Erythroblast (primary cell): Measurements from ENCODE around the gene C16orf92.

ENCODE experiments used
- GATA1 ChIP-seq: IDR thresholded peaks from 2 replicates; pipeline ENCODE4 v1.6.1; 2011; ENCODE audit warnings: low read depth, mild to moderate bottlenecking, control low read depth, low read length, moderate library complexity
- POLR2A ChIP-seq: IDR thresholded peaks from 2 replicates; pipeline ENCODE4 v1.6.1; 2011; ENCODE audit warnings: mild to moderate bottlenecking, low read length

GRCh38 chr16:29985271-29985811, 37.7 kb upstream of the C16orf92 start:
- no peak for TF ChIP-seq POLR2A
- TF ChIP-seq GATA1: no peak
